Trophoblast cell (in vitro differentiated cells and primary cell): ENCODE results near the gene CRK.
A peak's percentile ranks its signal among the peaks of the same experiment; 100 is the strongest.
"Not testable (repeated sequence)": the region's sequence is repeated elsewhere in the genome, so short reads cannot be mapped to it uniquely, and the experiment has no call there.

ENCODE experiments used
- DNase-seq, 2 donors: peaks; one replicate each; pipeline ENCODE4 v3.0.0-alpha.2; 2016
- H2AFZ ChIP-seq: 2 replicates; pipeline ENCODE4 v1.6.1; 2013; ENCODE audit warnings: low read length, moderate library complexity, mild to moderate bottlenecking; ENCODE audit not compliant: insufficient read depth, poor library complexity
- H2AK5ac ChIP-seq: 2 replicates; pipeline ENCODE4 v1.6.1; 2013; ENCODE audit warnings: mild to moderate bottlenecking, low read length
- H2BK120ac ChIP-seq: 2 replicates; pipeline ENCODE4 v1.6.1; 2013; ENCODE audit warnings: low read length, mild to moderate bottlenecking, moderate library complexity; ENCODE audit not compliant: insufficient read depth, poor library complexity
- H2BK12ac ChIP-seq: 2 replicates; pipeline ENCODE4 v1.6.1; 2013; ENCODE audit warnings: mild to moderate bottlenecking, low read length, moderate library complexity
- H2BK5ac ChIP-seq: 2 replicates; pipeline ENCODE4 v1.6.1; 2013; ENCODE audit warnings: low read length, low read depth, moderate library complexity, mild to moderate bottlenecking; ENCODE audit not compliant: poor library complexity
- H3K14ac ChIP-seq: 2 replicates; pipeline ENCODE4 v1.6.1; 2013; ENCODE audit warnings: mild to moderate bottlenecking, low read length
- H3K18ac ChIP-seq: 2 replicates; pipeline ENCODE4 v1.6.1; 2013; ENCODE audit warnings: mild to moderate bottlenecking, low read length
- H3K23ac ChIP-seq: 2 replicates; pipeline ENCODE4 v1.6.1; 2013; ENCODE audit warnings: low read length
- H3K27ac ChIP-seq: 2 replicates; pipeline ENCODE4 v1.5.1; 2013; ENCODE audit warnings: low read depth, mild to moderate bottlenecking, inconsistent platforms, low read length, moderate library complexity
- H3K27me3 ChIP-seq: 2 replicates; pipeline ENCODE4 v1.6.1; 2013; ENCODE audit warnings: inconsistent platforms, mild to moderate bottlenecking, low read length, moderate library complexity; ENCODE audit not compliant: insufficient read depth
- H3K36me3 ChIP-seq, 2 experiments: 1 replicate in 1 of 2; 2 replicates in 1 of 2; pipeline ENCODE4 v1.6.1; 2013; ENCODE audit warnings: low read length in 2 of 2, mild to moderate bottlenecking in 2 of 2, moderate library complexity in 1 of 2; ENCODE audit not compliant: insufficient read depth in 2 of 2, control insufficient read depth in 1 of 2
- H3K4ac ChIP-seq: 2 replicates; pipeline ENCODE4 v1.6.1; 2013; ENCODE audit warnings: low read depth, mild to moderate bottlenecking, low read length, moderate library complexity
- H3K4me1 ChIP-seq, 2 experiments: 1 replicate in 1 of 2; 2 replicates in 1 of 2; pipeline ENCODE4 v1.6.1; 2013; ENCODE audit warnings: low read length in 2 of 2, mild to moderate bottlenecking in 2 of 2, moderate library complexity in 1 of 2; ENCODE audit not compliant: insufficient read depth in 2 of 2, control insufficient read depth in 1 of 2
- H3K4me2 ChIP-seq: 2 replicates; pipeline ENCODE4 v1.6.1; 2013; ENCODE audit warnings: inconsistent platforms, mild to moderate bottlenecking, low read length, moderate library complexity
- H3K4me3 ChIP-seq: 2 replicates; pipeline ENCODE4 v1.5.1; 2013; ENCODE audit warnings: mild to moderate bottlenecking, low read depth, low read length, inconsistent platforms
- H3K79me1 ChIP-seq: one replicate; pipeline ENCODE4 v1.6.1; 2013; ENCODE audit warnings: low read length
- H3K79me2 ChIP-seq: 2 replicates; pipeline ENCODE4 v1.6.1; 2013; ENCODE audit warnings: low read length, mild to moderate bottlenecking; ENCODE audit not compliant: control insufficient read depth, insufficient read depth, poor library complexity
- H3K9ac ChIP-seq: 2 replicates; pipeline ENCODE4 v1.6.1; 2013; ENCODE audit warnings: mild to moderate bottlenecking, low read length
- H3K9me3 ChIP-seq: 2 replicates; pipeline ENCODE4 v1.6.1; 2013; ENCODE audit warnings: low read depth, mild to moderate bottlenecking, control low read depth, inconsistent platforms, low read length; ENCODE audit not compliant: insufficient read depth
- H4K12ac ChIP-seq: 2 replicates; pipeline ENCODE4 v1.6.1; 2013; ENCODE audit warnings: low read depth, mild to moderate bottlenecking, low read length, moderate library complexity
- H4K8ac ChIP-seq: 2 replicates; pipeline ENCODE4 v1.6.1; 2013; ENCODE audit warnings: low read depth, mild to moderate bottlenecking, low read length, moderate library complexity
- H4K91ac ChIP-seq: one replicate; pipeline ENCODE4 v1.6.1; 2013; ENCODE audit warnings: low read depth, mild to moderate bottlenecking, low read length, moderate library complexity
- WGBS: extraction: QIAGEN DNeasy Blood & Tissue Kit; methylation state at CpG from one replicate; pipeline ENCODE4 v1.1.7; 2013; ENCODE audit warnings: missing lambda C conversion rate; ENCODE audit not compliant: insufficient read length, insufficient coverage; ENCODE audit errors: extremely low coverage; 5-methylcytosine and 5-hydroxymethylcytosine counted together

Gene CRK

DNA sequence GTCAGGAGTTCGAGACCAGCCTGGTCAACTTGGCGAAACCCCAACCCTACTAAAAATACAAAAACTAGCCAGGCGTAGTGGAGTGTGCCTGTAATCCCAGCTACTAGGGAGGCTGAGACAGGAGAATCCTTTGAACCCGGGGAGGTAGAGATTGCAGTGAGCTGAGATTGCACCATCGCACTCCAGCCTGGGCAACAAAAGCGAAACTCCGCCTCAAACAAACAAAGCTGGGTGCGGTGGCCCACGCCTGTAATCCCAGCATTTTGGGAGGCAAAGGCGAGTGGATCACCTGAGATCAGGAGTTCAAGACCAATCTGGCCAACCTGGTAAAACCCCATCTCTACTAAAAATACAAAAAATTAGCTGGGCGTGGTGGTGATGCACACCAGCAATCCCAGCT lies 2.3 kb downstream of the CRK start:
- H2BK120ac ChIP-seq, DNase-seq, H3K27ac ChIP-seq, H2AFZ ChIP-seq, H2BK5ac ChIP-seq, H3K23ac ChIP-seq, H3K9me3 ChIP-seq, H4K12ac ChIP-seq, H3K27me3 ChIP-seq, H3K4me2 ChIP-seq, H4K91ac ChIP-seq, H3K18ac ChIP-seq, H2BK12ac ChIP-seq, H3K14ac ChIP-seq, H3K9ac ChIP-seq, H2AK5ac ChIP-seq, H3K4me3 ChIP-seq, H4K8ac ChIP-seq: not testable (repeated sequence)
- WGBS = no CpG with 5 or more reads among the region's 11 CpGs
- Histone ChIP-seq H3K4ac (peak overlapping the region; percentile 89), H3K79me1 (peaks cover 10% of the 10 kb centered on the region), H3K4me1 (peaks cover 9 to 12% of the 10 kb centered on the region in 2 experiments), H3K36me3 (peaks cover 8 to 12% of the 10 kb centered on the region in 2 experiments), H3K79me2 (peaks cover 35% of the 10 kb centered on the region)

DNA sequence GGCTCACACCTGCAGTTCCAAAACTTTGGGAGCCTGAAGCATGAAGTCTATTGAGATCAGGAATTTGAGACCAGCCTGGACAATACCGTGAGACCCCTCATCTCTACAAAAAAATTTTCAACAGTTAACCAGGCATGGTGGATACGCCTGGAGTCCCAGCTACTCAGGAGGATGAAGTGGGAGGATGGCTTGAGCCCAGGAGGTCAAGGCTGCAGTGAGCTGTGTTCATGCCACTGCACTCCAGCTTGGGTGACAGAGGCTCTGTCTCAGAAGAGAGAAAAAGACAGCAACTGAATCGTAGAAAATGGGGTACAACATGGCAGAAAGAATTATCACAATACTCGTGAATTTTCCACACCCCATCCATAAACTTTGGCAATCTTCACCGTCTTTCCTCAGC lies 3.2 kb downstream of the CRK start:
- Histone ChIP-seq H3K23ac (no peak overlapping the region), H3K9me3 (peaks cover 2% of the 10 kb centered on the region), H2BK5ac (no peak overlapping the region), H3K9ac (no peak overlapping the region), H3K4ac (peak overlapping the region; percentile 89), H4K91ac (no peak overlapping the region), H3K4me2 (no peak overlapping the region), H3K4me3 (no peak overlapping the region), H2AFZ (no peak overlapping the region), H3K14ac (no peak overlapping the region), H4K12ac (no peak overlapping the region), H3K27ac (no peak overlapping the region), H3K18ac (no peak overlapping the region), H3K27me3 (no peaks in the 10 kb centered on the region), H2BK120ac (no peak overlapping the region), H2BK12ac (no peak overlapping the region), H4K8ac (no peak overlapping the region), H3K79me2 (peaks cover 41% of the 10 kb centered on the region), H3K79me1 (peaks cover 10% of the 10 kb centered on the region), H2AK5ac (no peak overlapping the region), H3K4me1 (peaks cover 9 to 12% of the 10 kb centered on the region in 2 experiments), H3K36me3 (peaks cover 8 to 16% of the 10 kb centered on the region in 2 experiments)
- WGBS = no CpG with 5 or more reads among the region's 5 CpGs
- no peak for DNase-seq

DNA sequence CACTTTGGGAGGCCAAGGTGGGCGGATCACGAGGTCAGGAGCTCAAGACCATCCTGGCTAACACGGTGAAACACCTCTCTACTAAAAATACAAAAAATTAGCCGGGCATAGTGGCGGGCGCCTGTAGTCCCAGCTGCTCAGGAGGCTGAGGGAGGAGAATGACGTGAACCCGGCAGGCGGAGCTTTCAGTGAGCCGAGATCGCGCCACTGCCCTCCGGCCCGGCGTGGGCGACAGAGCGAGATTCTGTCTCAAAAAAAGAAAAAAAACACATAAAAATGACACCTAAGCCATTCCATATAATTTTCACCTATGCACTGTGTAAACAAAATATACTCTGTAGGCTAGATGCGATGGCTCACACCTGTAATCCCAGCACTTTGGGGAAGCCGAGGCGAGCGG lies 5.8 kb downstream of the CRK start:
- H3K4me3 ChIP-seq, H4K12ac ChIP-seq, H3K27ac ChIP-seq, H3K18ac ChIP-seq, H2BK12ac ChIP-seq, H3K4me2 ChIP-seq, H3K9ac ChIP-seq, H4K8ac ChIP-seq, H3K14ac ChIP-seq, H3K23ac ChIP-seq, DNase-seq, H2BK5ac ChIP-seq, H2AFZ ChIP-seq, H3K9me3 ChIP-seq, H4K91ac ChIP-seq, H3K79me1 ChIP-seq, H2BK120ac ChIP-seq, H2AK5ac ChIP-seq, H3K27me3 ChIP-seq: not testable (repeated sequence)
- Histone ChIP-seq H3K36me3 (peaks cover 8 to 23% of the 10 kb centered on the region in 2 experiments), H3K4ac (peak overlapping the region; percentile 64), H3K4me1 (peaks cover 10 to 12% of the 10 kb centered on the region in 2 experiments), H3K79me2 (peaks cover 40% of the 10 kb centered on the region)
- WGBS = no CpG with 5 or more reads among the region's 21 CpGs

DNA sequence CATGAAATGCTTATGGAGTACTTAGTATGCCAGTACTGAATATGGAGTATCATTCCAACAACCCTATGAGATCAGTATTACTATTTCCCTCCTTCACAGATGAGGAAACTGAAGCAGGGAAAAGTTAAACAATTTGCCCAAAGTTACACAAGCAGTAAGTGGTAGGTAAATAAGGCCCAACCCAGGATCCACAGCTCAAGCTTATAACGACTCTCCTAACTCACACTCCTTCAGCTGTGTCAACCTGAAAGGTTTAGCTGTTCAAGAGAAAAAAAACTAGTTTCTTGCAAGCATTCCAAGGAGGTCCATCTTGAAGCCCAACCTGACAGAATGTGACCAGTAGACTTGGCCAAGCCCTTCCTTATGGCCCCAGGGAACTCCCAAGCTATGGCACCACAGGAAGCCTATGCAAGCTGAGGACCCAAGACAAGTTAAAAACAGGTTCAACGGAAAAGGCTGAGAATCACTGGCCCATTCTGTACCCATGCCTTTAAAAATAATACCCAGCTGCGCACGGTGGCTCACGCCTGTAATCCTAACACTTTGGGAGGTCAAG lies 6.5 kb downstream of the CRK start:
- WGBS = no CpG with 5 or more reads among the region's 5 CpGs
- Histone ChIP-seq H3K14ac (no peak overlapping the region), H3K36me3 (peaks cover 8 to 25% of the 10 kb centered on the region in 2 experiments)

More for the DNA sequence above, 6.5 kb downstream of the CRK start:
- H3K4me2 ChIP-seq = no peak overlapping the region
- H3K79me1 ChIP-seq = no peaks in the 10 kb centered on the region
- peaks cover 33% of the 10 kb centered on the region for H3K79me2 ChIP-seq
- DNase-seq = no peak
- H2AK5ac ChIP-seq = no peak overlapping the region
- no peak overlapping the region for H3K18ac ChIP-seq
- H4K91ac ChIP-seq = no peak overlapping the region
- no peak overlapping the region for H3K4me3 ChIP-seq
- H3K9ac ChIP-seq = no peak overlapping the region
- no peak overlapping the region for H2BK120ac ChIP-seq
- H2BK5ac ChIP-seq = no peak overlapping the region
- no peak overlapping the region for H3K23ac ChIP-seq
- peak overlapping the region; percentile 94 for H3K4ac ChIP-seq
- H4K12ac ChIP-seq = no peak overlapping the region
- H3K27me3 ChIP-seq = no peaks in the 10 kb centered on the region
- no peaks in the 10 kb centered on the region for H3K9me3 ChIP-seq
- H2BK12ac ChIP-seq = no peak overlapping the region
- peaks cover 7 to 8% of the 10 kb centered on the region in 2 experiments for H3K4me1 ChIP-seq
- no peak overlapping the region for H4K8ac ChIP-seq
- no peak overlapping the region for H3K27ac ChIP-seq
- no peak overlapping the region for H2AFZ ChIP-seq
